ENCODE results near the gene COL5A1.

GRCh38 chr9:134634667-134635230 is 6.9 kb upstream of the COL5A1 start:
- no peak for TF ChIP-seq GATA2 (IDR thresholded peaks at IDR 0.05; ENCODE audit: low read depth, low read length)
- TF ChIP-seq GATA3 (IDR thresholded peaks at IDR 0.05; ENCODE audit: low read depth, low read length) = no peak

Data from SH-SY5Y (cell line).